Measurements from ENCODE around the gene ZDHHC11. TPM values are rescaled to one million over a fixed set of nuclear protein-coding genes. Genes with fewer than 3 reads are reported as not detected.
"Not testable (repeated sequence)": the region's sequence is repeated elsewhere in the genome, so short reads cannot be mapped to it uniquely, and the experiment has no call there.

The ZDHHC11 gene
- total and polyA plus RNA-seq, 7 experiments from 2014 or later, result 0.20 to 22.1 (median 8.8) TPM; not detected in 1

GRCh38 chr5:748011-748980 is 102.5 kb downstream of the ZDHHC11 start:
- H3K9me3 Mint-ChIP-seq; intact Hi-C loops (cut with micrococcal nuclease); H3K27me3 ChIP-seq (ENCODE audit: control insufficient read depth in 2 of 2, insufficient read depth in 2 of 2, low read length in 2 of 2); H3K4me3 ChIP-seq (ENCODE audit: low read length); POLR2A ChIA-PET; ATAC-seq; H3K36me3 Mint-ChIP-seq; H3K27me3 Mint-ChIP-seq; DNase-seq; H3K4me1 Mint-ChIP-seq; H3K27ac ChIP-seq (ENCODE audit: low read depth, low read length); H3K4me3 Mint-ChIP-seq; H3K4me1 ChIP-seq (ENCODE audit: control insufficient read depth in 2 of 2, insufficient read depth in 2 of 2, low read length in 2 of 2); H3K27ac Mint-ChIP-seq; CTCF ChIA-PET; H3K9me3 ChIP-seq (ENCODE audit: control insufficient read depth in 2 of 3, low read length in 3 of 3); H3K36me3 ChIP-seq (ENCODE audit: control insufficient read depth in 2 of 3, insufficient read depth in 3 of 3, low read length in 3 of 3): not testable (repeated sequence)

- H3K4me1 Mint-ChIP-seq; DNase-seq; H3K27me3 Mint-ChIP-seq; POLR2A ChIA-PET; H3K4me1 ChIP-seq (ENCODE audit: control insufficient read depth in 2 of 2, insufficient read depth in 2 of 2, low read length in 2 of 2); CTCF ChIA-PET; H3K4me3 Mint-ChIP-seq; H3K27ac Mint-ChIP-seq; H3K9me3 Mint-ChIP-seq; intact Hi-C loops (cut with micrococcal nuclease); H3K36me3 ChIP-seq (ENCODE audit: control insufficient read depth in 2 of 3, insufficient read depth in 3 of 3, low read length in 3 of 3); H3K27ac ChIP-seq (ENCODE audit: low read depth, low read length); H3K36me3 Mint-ChIP-seq; H3K9me3 ChIP-seq (ENCODE audit: control insufficient read depth in 2 of 3, low read length in 3 of 3); H3K4me3 ChIP-seq (ENCODE audit: low read length); H3K27me3 ChIP-seq (ENCODE audit: control insufficient read depth in 2 of 2, insufficient read depth in 2 of 2, low read length in 2 of 2): not testable (repeated sequence)
- peak; percentile 14 for ATAC-seq
Observed at GRCh38 chr5:747303-747844, 103.4 kb downstream of the ZDHHC11 start.

GRCh38 chr5:746258-746761 is 104.5 kb downstream of the ZDHHC11 start:
- no peak for ATAC-seq
- CTCF ChIA-PET, result no interaction called here

More at GRCh38 chr5:746258-746761, 104.5 kb downstream of the ZDHHC11 start:
- DNase-seq, result no peak
- Mint-ChIP-seq H3K4me1 (no peaks in the 10 kb centered on the region), H3K27ac (no peak overlapping the region), H3K4me3 (no peak overlapping the region), H3K9me3 (no peaks in the 10 kb centered on the region), H3K36me3 (no peaks in the 10 kb centered on the region), H3K27me3 (peaks cover 0 to 4% (median 0%) of the 10 kb centered on the region in 5 donors)
- Histone ChIP-seq H3K27me3 (ENCODE audit: control insufficient read depth in 2 of 2, insufficient read depth in 2 of 2, low read length in 2 of 2) (no peaks in the 10 kb centered on the region), H3K4me1 (ENCODE audit: control insufficient read depth in 2 of 2, insufficient read depth in 2 of 2, low read length in 2 of 2) (no peaks in the 10 kb centered on the region), H3K9me3 (ENCODE audit: control insufficient read depth in 2 of 3, low read length in 3 of 3) (no peaks in the 10 kb centered on the region), H3K27ac (ENCODE audit: low read depth, low read length) (no peak overlapping the region), H3K4me3 (ENCODE audit: low read length) (no peak overlapping the region), H3K36me3 (ENCODE audit: control insufficient read depth in 2 of 3, insufficient read depth in 3 of 3, low read length in 3 of 3) (no peaks in the 10 kb centered on the region)
- POLR2A ChIA-PET, result no interaction called here
- intact Hi-C loops (cut with micrococcal nuclease), result no loop called here

Other genes with a start within 250 kb of the ZDHHC11 start
- 10 to 100 TPM; 13.4 to 33.8 (median 22.7) TPM for gene CEP72, start 238.6 kb downstream of the ZDHHC11 start, total RNA-seq
- 1 to 10 TPM; 6.0 to 8.7 TPM for gene CEP72, start 238.6 kb downstream of the ZDHHC11 start, polyA plus RNA-seq
- 1 to 10 TPM in 1 of 5 experiments, under 1 TPM in 4; 0.02 to 3.4 (median 0.14) TPM for gene TPPP, start 157.6 kb downstream of the ZDHHC11 start, total RNA-seq
- under 1 TPM; 0.08 to 0.31 TPM for gene TPPP, start 157.6 kb downstream of the ZDHHC11 start, polyA plus RNA-seq
- 1 to 10 TPM in 3 of 5 experiments, under 1 TPM in 1, not detected in 1; 0.81 to 5.5 (median 1.4) TPM for gene ZDHHC11B, start 66.3 kb downstream of the ZDHHC11 start, total RNA-seq
- under 1 TPM in 1 of 2 donors, not detected in 1; 0.13 TPM for gene ZDHHC11B, start 66.3 kb downstream of the ZDHHC11 start, polyA plus RNA-seq
- gene BRD9, start 41.8 kb upstream of the ZDHHC11 start, total RNA-seq, result 10 to 100 TPM; 63.2 to 93.2 (median 82.2) TPM
- gene BRD9, start 41.8 kb upstream of the ZDHHC11 start, polyA plus RNA-seq, result 10 to 100 TPM; 10.6 to 17.6 TPM
- gene TRIP13, start 41.9 kb upstream of the ZDHHC11 start, total RNA-seq, result 10 to 100 TPM in 1 of 5 experiments, under 1 TPM in 3, not detected in 1; 0.39 to 23.5 (median 0.57) TPM
- gene TRIP13, start 41.9 kb upstream of the ZDHHC11 start, polyA plus RNA-seq, result under 1 TPM; 0.52 to 0.63 TPM
- 1 to 10 TPM in 1 of 5 experiments, not detected in 4; 4.8 TPM for gene NKD2, start 157.8 kb upstream of the ZDHHC11 start, total RNA-seq
- not detected for gene NKD2, start 157.8 kb upstream of the ZDHHC11 start, polyA plus RNA-seq